Stimulated activated effector memory CD8-positive, alpha-beta T cell treated with anti-CD3 and anti-CD28 coated beads, Interleukin-12 subunit alpha, Interleukin-12 subunit beta, amount 100 ng/mL, for 72 hours (primary cell): Measurements from ENCODE around the gene FAM83E.
A peak's percentile ranks its signal among the peaks of the same experiment; 100 is the strongest.

Experiments used
- ATAC-seq: fragments of 150-1000 bp; cut with Tn5 transposase; 2 replicates; pipeline ENCODE4 v1.10.0; 2021
- DNase-seq, 2 donors: peaks; one replicate each; pipeline ENCODE4 v3.0.0; 2021 to 2022; ENCODE audit warnings: low spot score in 2 of 2
- H3K27ac Mint-ChIP-seq: one replicate; pipeline ENCODE4 v1.8.0; 2022; ENCODE audit warnings: mild to moderate bottlenecking, mixed read lengths
- H3K36me3 Mint-ChIP-seq: one replicate; pipeline ENCODE4 v1.8.0; 2022; ENCODE audit warnings: mild to moderate bottlenecking, mixed read lengths
- H3K4me1 Mint-ChIP-seq: one replicate; pipeline ENCODE4 v1.8.0; 2022; ENCODE audit warnings: mixed read lengths
- H3K4me3 Mint-ChIP-seq: one replicate; pipeline ENCODE4 v1.8.0; 2022; ENCODE audit warnings: mild to moderate bottlenecking, mixed read lengths
- H3K9me3 Mint-ChIP-seq: one replicate; pipeline ENCODE4 v1.8.0; 2022; ENCODE audit warnings: mixed read lengths

The FAM83E gene

DNA sequence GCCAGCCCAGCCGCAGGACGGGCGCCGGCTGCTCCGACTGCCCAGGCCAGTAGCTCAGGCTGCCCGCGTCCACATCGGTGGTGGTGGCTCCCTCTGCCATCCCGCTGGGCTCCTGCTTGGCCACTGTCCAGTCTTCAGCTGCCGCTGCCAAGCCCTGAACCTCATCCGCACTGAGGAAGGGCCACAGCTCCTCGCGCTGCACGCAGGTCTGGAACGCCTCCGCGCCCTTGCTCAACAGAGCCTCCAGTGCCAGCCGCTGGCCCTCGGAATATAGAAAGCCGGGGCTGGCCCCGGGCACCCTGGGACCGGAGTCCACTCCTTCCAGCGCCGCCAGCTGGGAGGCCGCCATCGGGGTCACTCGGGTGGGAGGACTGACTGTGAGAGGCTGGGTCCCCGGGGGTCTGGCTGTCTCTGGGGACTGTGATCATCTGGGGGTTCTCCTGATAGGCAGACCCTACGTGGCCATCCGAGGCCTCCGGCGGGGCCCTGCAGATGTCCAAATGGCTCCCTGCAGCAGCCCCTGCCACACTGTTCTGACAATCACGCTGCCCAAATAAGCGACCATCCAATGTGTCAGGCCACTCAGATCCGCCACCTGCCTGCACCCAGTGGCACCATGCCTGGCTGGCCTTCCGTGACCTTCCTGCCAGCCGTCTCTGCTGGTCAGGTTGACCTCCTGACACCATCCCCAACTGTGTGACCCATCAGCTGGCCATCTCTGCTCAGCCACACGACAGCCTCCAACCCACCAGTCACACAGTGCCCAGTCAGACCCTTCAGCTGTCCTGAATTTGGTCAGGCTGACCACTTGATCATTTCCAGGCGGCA is 1.6 kb downstream of the FAM83E start:
- Mint-ChIP-seq H3K9me3 (no peaks in the 10 kb centered on the region), H3K36me3 (peaks cover 55% of the 10 kb centered on the region), H3K4me1 (peaks cover 42% of the 10 kb centered on the region), H3K27ac (peak overlapping the region; percentile 99), H3K4me3 (peak overlapping the region; percentile 14)
- DNase-seq (no peak), ATAC-seq (peak; percentile 1)

DNA sequence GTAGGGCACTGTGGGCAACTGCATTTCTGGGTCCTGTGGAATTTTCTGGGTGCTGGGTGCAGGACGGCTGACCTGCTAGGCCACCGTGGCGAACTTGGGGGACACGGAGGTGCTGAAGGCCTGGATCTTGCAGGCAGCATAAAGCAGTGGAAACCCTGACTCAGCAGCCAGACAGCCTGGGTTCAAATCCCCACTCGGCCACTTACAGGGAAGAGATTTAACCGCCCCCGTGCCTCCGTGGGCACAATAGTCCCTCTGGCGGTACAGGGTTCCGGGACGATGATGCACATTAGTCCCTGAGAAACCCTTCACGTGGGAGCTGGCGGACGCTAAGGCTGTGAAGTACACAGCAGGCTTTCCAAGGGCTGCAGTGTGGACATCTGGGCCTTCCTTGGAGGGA is 3.0 kb downstream of the FAM83E start:
- H3K36me3 Mint-ChIP-seq, result peaks cover 42% of the 10 kb centered on the region
- H3K4me3 Mint-ChIP-seq, result no peak overlapping the region
- H3K4me1 Mint-ChIP-seq, result peaks cover 29% of the 10 kb centered on the region
- no peaks in the 10 kb centered on the region for H3K9me3 Mint-ChIP-seq
- H3K27ac Mint-ChIP-seq, result peak overlapping the region; percentile 73
- DNase-seq (no peak), ATAC-seq (no peak)

DNA sequence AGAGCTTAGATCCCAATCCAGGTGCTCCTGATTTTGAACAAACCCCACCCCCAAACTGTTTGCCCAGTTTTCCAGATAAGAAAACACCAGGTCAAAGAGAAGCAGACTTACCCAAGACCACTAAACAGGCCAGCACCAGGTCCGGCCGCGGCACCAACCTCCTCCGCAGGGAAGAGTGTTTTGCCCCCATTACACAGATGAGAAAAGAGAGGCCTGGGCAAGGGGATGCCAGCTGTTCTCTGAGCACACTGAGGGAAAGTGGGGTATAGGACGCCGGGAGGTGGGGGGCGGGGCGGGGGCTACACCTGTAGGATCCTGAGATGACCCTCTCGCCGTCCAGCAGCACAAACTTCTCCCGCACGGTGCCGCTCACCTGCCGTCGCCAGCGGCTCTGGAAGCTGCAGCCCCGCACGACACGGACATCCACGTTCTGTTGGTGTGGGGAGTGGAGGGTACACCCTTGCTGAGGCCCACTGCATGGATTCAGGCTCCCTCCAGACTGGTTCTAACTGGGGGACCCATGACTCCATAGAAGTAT is 5.2 kb downstream of the FAM83E start:
- no peak for ATAC-seq
- H3K36me3 Mint-ChIP-seq, result peaks cover 19% of the 10 kb centered on the region
- DNase-seq, result no peak
- H3K9me3 Mint-ChIP-seq, result no peaks in the 10 kb centered on the region
- H3K4me3 Mint-ChIP-seq, result no peak overlapping the region
- H3K27ac Mint-ChIP-seq, result no peak overlapping the region
- H3K4me1 Mint-ChIP-seq, result peaks cover 12% of the 10 kb centered on the region

DNA sequence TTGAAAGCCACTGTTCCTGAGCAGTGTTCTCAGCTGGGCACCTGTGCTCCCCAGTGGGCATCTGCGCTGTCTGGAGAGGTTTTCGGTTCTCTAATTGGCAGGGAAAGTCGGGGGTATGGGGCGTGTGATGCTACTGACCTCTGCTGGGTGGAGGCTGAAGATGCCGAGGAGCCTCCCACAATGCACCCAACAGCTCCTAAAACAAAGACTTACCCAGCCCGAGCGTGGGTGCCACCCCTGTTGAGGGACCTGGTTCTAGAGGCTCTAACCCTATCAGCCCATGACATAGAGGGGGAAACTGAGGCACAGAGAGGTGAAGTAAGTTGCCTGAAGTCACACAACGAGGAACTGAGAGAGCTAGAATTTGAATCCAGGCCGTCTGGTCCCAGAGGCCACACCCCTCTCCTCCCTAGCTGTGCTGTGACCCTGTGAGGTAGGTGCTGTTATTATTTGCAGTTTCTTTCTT is 6.0 kb downstream of the FAM83E start:
- H3K4me1 Mint-ChIP-seq, result peaks cover 8% of the 10 kb centered on the region
- H3K4me3 Mint-ChIP-seq, result no peak overlapping the region
- ATAC-seq (peak; percentile 80), DNase-seq (no peak)
- no peaks in the 10 kb centered on the region for H3K9me3 Mint-ChIP-seq
- peaks cover 11% of the 10 kb centered on the region for H3K36me3 Mint-ChIP-seq
- H3K27ac Mint-ChIP-seq, result no peak overlapping the region

DNA sequence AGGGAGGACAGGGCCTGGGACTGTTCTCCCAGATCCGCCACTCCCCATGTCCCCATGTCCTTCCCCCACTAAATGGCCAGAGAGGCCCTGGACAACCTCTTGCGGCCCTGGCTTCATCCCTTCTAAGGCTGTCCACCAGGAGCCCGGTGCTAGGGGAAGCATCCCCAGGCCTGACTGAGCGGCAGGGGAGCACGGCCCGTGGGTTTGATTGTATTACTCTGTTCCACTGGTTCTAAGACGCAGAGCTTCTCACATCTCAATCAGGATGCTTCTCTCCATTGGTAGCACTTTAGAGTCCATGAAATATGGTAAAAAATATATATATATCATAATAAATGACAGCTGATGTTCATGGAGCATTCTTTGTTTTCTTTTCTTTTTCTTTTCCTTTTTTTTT is 7.5 kb downstream of the FAM83E start:
- no peak overlapping the region for H3K4me3 Mint-ChIP-seq
- DNase-seq (no peak), ATAC-seq (no peak)
- H3K27ac Mint-ChIP-seq, result no peak overlapping the region
- no peaks in the 10 kb centered on the region for H3K9me3 Mint-ChIP-seq
- H3K4me1 Mint-ChIP-seq, result peaks cover 5% of the 10 kb centered on the region
- H3K36me3 Mint-ChIP-seq, result peaks cover 5% of the 10 kb centered on the region

DNA sequence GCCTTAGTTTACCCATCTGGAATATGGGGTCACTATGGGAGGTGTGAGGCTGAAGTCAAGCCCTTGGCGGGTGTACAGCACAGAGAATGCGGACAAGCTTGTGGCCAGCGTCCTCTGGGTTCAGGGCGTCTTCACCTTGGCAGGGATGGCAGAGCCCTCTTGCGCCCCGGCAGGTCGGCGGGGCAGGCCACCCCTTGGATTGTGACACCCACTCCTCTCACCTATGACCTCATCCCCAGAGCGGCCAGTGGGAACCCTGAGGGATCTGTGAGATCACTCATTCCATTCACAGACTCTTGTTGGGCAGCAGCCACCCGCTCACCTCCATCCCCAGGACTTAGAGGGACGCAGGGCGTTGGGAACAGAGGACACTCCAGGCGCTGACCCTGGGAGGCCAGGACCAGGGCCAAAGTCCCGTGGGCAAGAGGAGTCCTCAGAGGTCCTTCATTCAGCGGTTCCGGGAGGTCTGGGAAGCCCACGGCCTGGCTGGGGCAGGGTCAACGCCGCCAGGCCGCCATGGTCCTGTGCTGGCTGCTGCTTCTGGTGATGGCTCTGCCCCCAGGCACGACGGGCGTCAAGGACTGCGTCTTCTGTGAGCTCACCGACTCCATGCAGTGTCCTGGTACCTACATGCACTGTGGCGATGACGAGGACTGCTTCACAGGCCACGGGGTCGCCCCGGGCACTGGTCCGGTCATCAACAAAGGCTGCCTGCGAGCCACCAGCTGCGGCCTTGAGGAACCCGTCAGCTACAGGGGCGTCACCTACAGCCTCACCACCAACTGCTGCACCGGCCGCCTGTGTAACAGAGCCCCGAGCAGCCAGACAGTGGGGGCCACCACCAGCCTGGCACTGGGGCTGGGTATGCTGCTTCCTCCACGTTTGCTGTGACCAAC is 8.2 kb downstream of the FAM83E start, which contains the start of gene SPACA4:
Gene SPACA4, plus strand, starts transcription at position 280 of the 896 bp plus-strand sequence. Its CDS starts 237 bp downstream, at position 517.
- Mint-ChIP-seq H3K4me1 (peaks cover 5% of the 10 kb centered on the region), H3K27ac (no peak within 1 kb of the TSS), H3K36me3 (no peaks in the 10 kb centered on the region), H3K4me3 (no peak within 1 kb of the TSS), H3K9me3 (no peaks in the 10 kb centered on the region)
- no peak for ATAC-seq
- DNase-seq, result no peak

DNA sequence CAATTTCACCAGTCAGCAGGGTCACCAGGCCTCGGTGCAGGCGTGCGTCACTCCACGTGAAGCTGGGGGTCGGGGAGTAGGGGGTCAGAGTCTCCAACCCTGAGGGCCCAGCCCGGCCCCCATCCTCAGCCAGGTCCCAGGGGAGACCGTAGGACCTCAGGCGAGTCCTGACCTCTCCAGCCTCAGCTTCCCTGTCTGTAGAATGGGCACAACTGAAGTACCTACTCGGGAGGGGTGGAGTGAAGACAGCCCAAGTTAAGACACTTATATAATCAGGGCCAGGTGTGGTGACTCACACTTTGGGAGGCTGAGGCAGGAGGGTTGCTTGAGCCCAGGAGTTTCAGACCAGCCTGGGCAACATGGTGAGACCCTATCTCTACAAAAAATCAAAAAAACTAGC is 11.0 kb downstream of the FAM83E start:
- ATAC-seq (no peak), DNase-seq (no peak)
- H3K4me3 Mint-ChIP-seq, result no peak overlapping the region
- H3K36me3 Mint-ChIP-seq, result no peaks in the 10 kb centered on the region
- peaks cover 3% of the 10 kb centered on the region for H3K4me1 Mint-ChIP-seq
- no peak overlapping the region for H3K27ac Mint-ChIP-seq
- H3K9me3 Mint-ChIP-seq, result no peaks in the 10 kb centered on the region

DNA sequence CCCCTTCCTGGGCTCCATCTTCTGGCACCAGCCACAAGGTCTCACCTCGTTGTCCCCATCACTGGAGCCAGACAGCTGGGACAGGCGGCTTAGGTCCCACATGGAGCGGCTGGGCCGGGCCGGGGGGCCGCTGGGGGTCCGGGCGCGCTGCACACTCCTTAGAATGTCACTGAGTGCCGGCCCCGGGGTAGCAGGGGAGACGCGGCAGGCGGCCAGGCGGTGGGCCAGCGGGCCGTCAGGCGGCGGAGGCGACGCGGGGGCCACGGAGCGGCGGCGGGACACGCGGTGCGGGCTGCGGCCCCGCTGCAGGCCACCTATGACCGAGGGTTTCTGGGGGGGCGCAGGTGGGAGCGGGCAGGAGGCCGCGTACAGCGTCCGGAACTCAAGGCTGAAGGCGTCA is 11.4 kb downstream of the FAM83E start:
- no peaks in the 10 kb centered on the region for H3K36me3 Mint-ChIP-seq
- no peak for DNase-seq
- H3K27ac Mint-ChIP-seq, result no peak overlapping the region
- no peaks in the 10 kb centered on the region for H3K9me3 Mint-ChIP-seq
- peaks cover 4% of the 10 kb centered on the region for H3K4me1 Mint-ChIP-seq
- no peak for ATAC-seq
- no peak overlapping the region for H3K4me3 Mint-ChIP-seq

DNA sequence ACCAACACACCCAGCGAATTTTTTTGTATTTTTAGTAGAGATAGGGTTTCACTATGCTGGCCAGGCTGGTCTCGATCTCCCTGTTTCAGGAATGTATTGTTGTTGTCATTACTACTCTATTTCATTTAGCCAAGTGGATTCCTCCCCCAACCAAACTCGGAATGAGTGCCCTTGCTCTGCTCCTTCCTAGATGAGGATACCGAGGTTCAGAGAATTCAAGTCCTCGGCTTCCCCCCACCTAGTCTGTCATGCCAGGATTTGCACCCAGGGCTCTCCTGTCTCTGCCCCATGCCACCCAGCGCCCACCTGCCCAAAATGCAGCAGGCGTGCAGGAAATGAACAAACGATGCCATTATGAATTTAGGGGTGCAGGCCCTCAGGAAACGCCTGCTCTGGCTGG is 11.9 kb downstream of the FAM83E start:
- H3K27ac Mint-ChIP-seq, result no peak overlapping the region

DNA sequence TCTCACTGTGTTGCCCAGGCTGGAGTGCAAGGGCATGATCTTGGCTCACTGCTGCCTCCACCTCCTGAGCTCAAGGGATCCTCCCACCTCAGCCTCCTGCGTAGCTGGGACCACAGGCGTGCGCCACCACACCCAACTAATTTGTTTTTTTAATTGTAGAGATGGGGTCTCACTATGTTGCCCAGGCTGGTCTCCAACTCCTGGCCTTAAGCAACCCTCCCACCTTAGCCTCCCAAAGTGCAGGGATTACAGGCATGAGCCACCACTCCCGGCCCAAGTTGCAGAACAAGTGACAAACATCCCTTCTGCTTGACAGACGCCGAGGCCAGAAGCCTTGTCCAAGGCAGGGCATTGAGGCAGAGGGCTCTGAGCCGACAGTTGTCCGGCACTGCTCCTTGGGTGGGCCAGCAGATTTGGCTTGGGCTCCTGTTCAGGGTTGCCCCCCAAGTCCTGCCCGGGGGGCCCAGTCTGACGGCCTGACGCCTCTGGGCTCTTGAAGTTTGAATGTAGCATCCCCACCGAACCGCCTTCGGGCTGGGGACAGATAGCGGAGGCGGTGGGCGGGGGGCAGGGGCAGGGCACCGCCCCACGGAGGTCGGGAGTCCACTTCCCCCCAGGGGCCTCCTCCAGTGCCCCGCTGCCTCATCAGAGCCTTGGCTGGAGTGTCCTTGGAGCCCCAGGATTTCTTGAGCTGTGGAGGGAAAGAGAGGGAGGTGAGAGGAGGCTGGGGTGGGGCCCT is 14.0 kb downstream of the FAM83E start:
- H3K4me1 Mint-ChIP-seq, result peaks cover 5% of the 10 kb centered on the region
- H3K9me3 Mint-ChIP-seq, result no peaks in the 10 kb centered on the region
- H3K27ac Mint-ChIP-seq, result no peak overlapping the region
- ATAC-seq (no peak), DNase-seq (no peak)
- H3K36me3 Mint-ChIP-seq, result peaks cover 9% of the 10 kb centered on the region
- no peak overlapping the region for H3K4me3 Mint-ChIP-seq

More for the DNA sequence above, 11.9 kb downstream of the FAM83E start:
- no peaks in the 10 kb centered on the region for H3K9me3 Mint-ChIP-seq
- no peaks in the 10 kb centered on the region for H3K36me3 Mint-ChIP-seq
- H3K4me1 Mint-ChIP-seq, result peaks cover 5% of the 10 kb centered on the region
- no peak overlapping the region for H3K4me3 Mint-ChIP-seq
- DNase-seq (no peak), ATAC-seq (no peak)

DNA sequence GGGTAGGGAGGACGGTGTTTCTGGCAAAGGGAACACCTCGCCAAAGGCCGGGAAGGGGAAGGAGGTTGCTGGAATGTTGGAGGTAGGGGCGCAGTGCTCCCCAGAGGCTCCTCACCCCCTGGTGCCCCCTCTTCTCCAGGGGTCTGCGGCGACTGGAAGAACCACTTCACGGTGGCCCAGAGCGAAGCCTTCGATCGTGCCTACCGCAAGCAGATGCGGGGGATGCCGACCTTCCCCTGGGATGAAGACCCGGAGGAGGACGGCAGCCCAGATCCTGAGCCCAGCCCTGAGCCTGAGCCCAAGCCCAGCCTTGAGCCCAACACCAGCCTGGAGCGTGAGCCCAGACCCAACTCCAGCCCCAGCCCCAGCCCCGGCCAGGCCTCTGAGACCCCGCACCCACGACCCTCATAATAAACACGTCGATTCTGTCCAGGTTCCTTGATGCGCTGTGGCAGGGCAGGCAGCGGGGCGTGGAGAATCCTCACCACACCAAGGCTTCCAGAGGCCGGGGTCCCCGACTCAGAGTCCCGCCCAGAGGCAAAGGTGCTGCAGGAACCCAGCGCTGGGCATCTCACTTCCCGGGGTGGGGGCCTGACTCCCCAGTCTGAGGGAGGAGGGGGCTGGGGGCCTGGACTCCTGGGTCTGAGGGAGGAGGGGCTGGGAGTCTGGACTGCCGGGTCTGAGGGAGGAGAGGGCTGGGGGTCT is 15.7 kb downstream of the FAM83E start:
- Mint-ChIP-seq H3K4me3 (no peak overlapping the region), H3K27ac (peak overlapping the region; percentile 56), H3K9me3 (no peaks in the 10 kb centered on the region), H3K36me3 (peaks cover 24% of the 10 kb centered on the region), H3K4me1 (peaks cover 12% of the 10 kb centered on the region)
- DNase-seq (no peak), ATAC-seq (no peak)

DNA sequence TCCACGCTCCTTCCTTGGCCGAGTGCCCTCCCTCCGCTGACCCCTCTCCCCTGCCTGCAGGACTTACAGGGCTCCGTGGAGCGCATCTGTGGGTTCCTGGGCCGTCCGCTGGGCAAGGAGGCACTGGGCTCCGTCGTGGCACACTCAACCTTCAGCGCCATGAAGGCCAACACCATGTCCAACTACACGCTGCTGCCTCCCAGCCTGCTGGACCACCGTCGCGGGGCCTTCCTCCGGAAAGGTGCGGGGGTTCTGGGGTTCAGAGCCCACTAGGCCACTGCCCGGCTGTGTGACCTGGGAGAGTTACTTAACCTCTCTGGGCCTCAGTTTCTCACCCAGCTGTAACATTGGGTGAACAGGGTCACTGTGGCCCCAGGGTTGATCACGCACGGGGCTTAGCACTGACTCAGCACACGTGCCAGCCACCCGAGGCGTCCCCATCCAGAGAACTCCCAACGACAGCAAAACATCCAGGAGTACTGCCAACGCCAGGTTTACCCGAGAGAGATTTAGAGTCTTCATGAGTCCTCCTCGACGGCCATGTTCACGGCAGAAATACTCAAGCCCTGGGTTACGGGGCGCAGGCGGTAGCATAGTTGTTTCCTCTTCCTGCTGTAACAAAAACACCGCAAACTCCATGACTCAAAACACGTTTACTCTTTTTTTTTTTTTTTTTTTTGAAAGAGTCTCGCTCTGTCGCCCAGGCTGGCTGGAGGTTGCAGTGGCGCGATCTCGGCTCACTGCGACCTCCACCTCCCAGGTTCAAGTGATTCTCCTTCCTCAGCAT is 18.0 kb downstream of the FAM83E start:
- Mint-ChIP-seq H3K4me1 (peaks cover 25% of the 10 kb centered on the region), H3K27ac (peak overlapping the region; percentile 91), H3K4me3 (peak overlapping the region; percentile 73), H3K9me3 (no peaks in the 10 kb centered on the region), H3K36me3 (peaks cover 37% of the 10 kb centered on the region)
- ATAC-seq (peak; percentile 88), DNase-seq (no peak)

DNA sequence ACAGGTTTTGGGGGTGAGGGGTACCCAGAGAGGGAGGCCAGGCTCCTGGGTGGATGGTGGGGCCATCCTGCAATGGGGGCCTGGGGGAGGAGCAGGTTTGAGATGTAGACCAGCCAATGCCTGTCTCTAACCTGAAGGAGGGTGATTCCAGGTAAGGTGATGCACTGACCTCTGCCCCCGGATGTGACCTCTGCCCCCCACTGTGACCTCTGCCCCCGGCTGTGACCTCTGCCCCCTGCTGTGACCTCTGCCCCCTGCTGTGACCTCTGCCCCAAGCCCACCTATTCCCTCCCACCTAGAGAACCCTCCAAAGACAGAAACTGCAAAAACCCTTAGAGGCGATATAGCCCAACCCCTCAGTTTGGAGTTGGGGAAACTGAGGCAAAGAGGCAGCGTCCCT is 18.6 kb downstream of the FAM83E start:
- H3K27ac Mint-ChIP-seq, result peak overlapping the region; percentile 91
- ATAC-seq, result no peak
- peak overlapping the region; percentile 73 for H3K4me3 Mint-ChIP-seq
- no peak for DNase-seq
- H3K4me1 Mint-ChIP-seq, result peaks cover 31% of the 10 kb centered on the region
- no peaks in the 10 kb centered on the region for H3K9me3 Mint-ChIP-seq
- H3K36me3 Mint-ChIP-seq, result peaks cover 42% of the 10 kb centered on the region

DNA sequence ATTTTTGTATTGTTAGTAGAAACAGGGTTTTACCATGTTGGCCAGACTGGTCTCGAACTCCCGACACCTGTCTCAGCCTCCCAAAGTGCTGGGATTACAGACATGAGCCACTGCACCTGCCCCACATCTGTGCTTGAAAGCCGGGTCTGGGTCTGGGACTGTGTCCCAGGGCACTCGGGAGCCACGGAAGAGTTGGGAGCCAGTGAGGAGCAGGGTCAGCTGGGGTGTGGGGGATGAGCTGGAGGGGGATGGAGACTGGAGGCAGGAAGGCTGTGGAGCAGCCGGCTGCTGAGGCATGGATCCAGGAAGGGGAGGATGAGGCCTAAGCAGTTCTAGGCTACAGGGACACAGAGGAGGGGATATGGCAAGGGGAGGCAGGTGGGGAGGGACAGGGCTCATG is 19.0 kb downstream of the FAM83E start:
- Mint-ChIP-seq H3K9me3 (no peaks in the 10 kb centered on the region), H3K4me3 (peak overlapping the region; percentile 73), H3K27ac (peak overlapping the region; percentile 91), H3K4me1 (peaks cover 35% of the 10 kb centered on the region), H3K36me3 (peaks cover 42% of the 10 kb centered on the region)
- ATAC-seq (no peak), DNase-seq (no peak)
